GM23338 (cell line): ENCODE measurements around the gene IQGAP2. TPM values are rescaled to one million over a fixed set of nuclear protein-coding genes. Genes with fewer than 3 reads are reported as not detected.

Experiments
- ATAC-seq: fragments of 200-7000 bp; cut with Tn5 transposase; 3 replicates; pipeline ENCODE4 v1.9.1; 2020
- DNase-seq: peaks from one replicate; pipeline ENCODE4 v3.0.0-alpha.2; 2015; ENCODE audit warnings: low spot score
- H2AFZ ChIP-seq: fragments of 200-600 bp; sonication (generic); 2 replicates; pipeline ENCODE4 v1.8.0; 2016; ENCODE audit warnings: antibody characterized with exemption, mild to moderate bottlenecking, moderate library complexity
- H3F3A ChIP-seq: fragments of 200-600 bp; sonication (generic); replicated peaks from 2 replicates; pipeline ENCODE4 v1.8.0; 2017; ENCODE audit warnings: antibody characterized with exemption, mixed run types, low read depth
- H3K27ac ChIP-seq: fragments of 200-600 bp; sonication (generic); 2 replicates; pipeline ENCODE4 v1.6.1; 2016; ENCODE audit warnings: low read depth
- H3K27me3 ChIP-seq: fragments of 200-600 bp; sonication (generic); 2 replicates; pipeline ENCODE4 v1.8.0; 2016; ENCODE audit warnings: mild to moderate bottlenecking, mixed run types, moderate library complexity; ENCODE audit not compliant: insufficient read depth
- H3K36me3 ChIP-seq: fragments of 200-600 bp; sonication (generic); 2 replicates; pipeline ENCODE4 v1.8.0; 2016; ENCODE audit warnings: mild to moderate bottlenecking; ENCODE audit not compliant: insufficient read depth
- H3K4me1 ChIP-seq: fragments of 200-600 bp; sonication (generic); 2 replicates; pipeline ENCODE4 v1.8.0; 2016; ENCODE audit warnings: mild to moderate bottlenecking, moderate library complexity; ENCODE audit not compliant: insufficient read depth
- H3K4me2 ChIP-seq: fragments of 200-600 bp; sonication (generic); 2 replicates; pipeline ENCODE4 v1.7.1; 2017; ENCODE audit warnings: mixed run types
- H3K4me3 ChIP-seq: fragments of 200-600 bp; sonication (generic); 2 replicates; pipeline ENCODE4 v1.6.1; 2016; ENCODE audit warnings: mixed run types
- H3K79me2 ChIP-seq: fragments of 200-600 bp; sonication (generic); replicated peaks from 2 replicates; pipeline ENCODE4 v1.8.0; 2017; ENCODE audit warnings: mild to moderate bottlenecking; ENCODE audit not compliant: insufficient read depth
- H3K9me2 ChIP-seq: fragments of 200-600 bp; sonication (generic); 2 replicates; pipeline ENCODE4 v1.8.0; 2017; ENCODE audit not compliant: insufficient read depth
- H4K20me1 ChIP-seq: fragments of 200-600 bp; sonication (generic); replicated peaks from 2 replicates; pipeline ENCODE4 v1.8.0; 2017; ENCODE audit warnings: mild to moderate bottlenecking; ENCODE audit not compliant: insufficient read depth
- H3K27ac Mint-ChIP-seq: 2 replicates; pipeline ENCODE4 v1.8.0; 2020; ENCODE audit warnings: inconsistent platforms, mild to moderate bottlenecking, moderate library complexity, mixed read lengths
- H3K27me3 Mint-ChIP-seq: 3 replicates; pipeline ENCODE4 v1.8.0; 2022; ENCODE audit warnings: low read depth, mild to moderate bottlenecking, moderate library complexity, mixed read lengths, inconsistent platforms; ENCODE audit not compliant: insufficient read depth, poor library complexity
- H3K36me3 Mint-ChIP-seq: 3 replicates; pipeline ENCODE4 v1.8.0; 2021; ENCODE audit warnings: low read depth, mild to moderate bottlenecking, inconsistent platforms, moderate library complexity, mixed read lengths
- H3K4me1 Mint-ChIP-seq: 3 replicates; pipeline ENCODE4 v1.8.0; 2020; ENCODE audit warnings: mild to moderate bottlenecking, inconsistent platforms, mixed read lengths
- H3K4me3 Mint-ChIP-seq: 3 replicates; pipeline ENCODE4 v1.8.0; 2021; ENCODE audit warnings: moderate library complexity, mild to moderate bottlenecking, inconsistent platforms, mixed read lengths
- H3K9me3 Mint-ChIP-seq: 3 replicates; pipeline ENCODE4 v1.8.0; 2020; ENCODE audit warnings: moderate library complexity, mild to moderate bottlenecking, inconsistent platforms, mixed read lengths
- EZH2phosphoT487 ChIP-seq: fragments of 200-600 bp; sonication (generic); IDR thresholded peaks from one replicate; pipeline ENCODE4 v1.8.1; 2018; ENCODE audit warnings: antibody characterized with exemption; ENCODE audit not compliant: unreplicated experiment
- JUNB ChIP-seq: IDR thresholded peaks from one replicate; pipeline ENCODE4 v1.6.1; 2016; ENCODE audit warnings: antibody characterized with exemption; ENCODE audit not compliant: unreplicated experiment
- STAT1 ChIP-seq: IDR thresholded peaks from one replicate; pipeline ENCODE4 v1.6.1; 2016; ENCODE audit warnings: antibody characterized with exemption; ENCODE audit not compliant: unreplicated experiment
- ZNF114 ChIP-seq: fragments of 250-450 bp; sonication (Bioruptor Pico); IDR thresholded peaks from 2 replicates; pipeline ENCODE4 v1.5.0; 2020; ENCODE audit warnings: mild to moderate bottlenecking, moderate library complexity
- polyA plus RNA-seq: library from polyadenylated mRNA; unstranded; fragments of >200 nt; fragmentation: Nextera tagmentation; extraction: Ambion mirVana; gene quantifications from 2 replicates; pipeline ENCODE4 v1.2.1, GENCODE V29; 2016
- total RNA-seq: library from RNA; depleted of rRNA; stranded (reverse); fragments of >200 nt; shearing (Covaris generic); gene quantifications from 2 replicates; pipeline ENCODE4 v1.2.3, GENCODE V29; 2014
- TF ChIP-seq, protein P1 (sequence below): fragments of 250-450 bp; sonication (Bioruptor Pico); IDR thresholded peaks from 2 replicates; pipeline ENCODE4 v1.5.0; 2020; ENCODE audit warnings: mild to moderate bottlenecking, moderate library complexity
- TF ChIP-seq, protein P2 (sequence below), 2 experiments: fragments of 200-600 bp in 1 of 2; sonication (generic) in 1 of 2; conservative IDR thresholded peaks; 2 replicates each; pipeline versions ENCODE4 v1.5.1 to v1.6.1; 2016 to 2017; ENCODE audit warnings: antibody characterized with exemption in 2 of 2, low read depth in 2 of 2, mild to moderate bottlenecking in 2 of 2, moderate library complexity in 1 of 2

Gene IQGAP2
- total and polyA plus RNA-seq, 2 experiments from 2014 or later = 60.0 to 86.5 TPM

DNA sequence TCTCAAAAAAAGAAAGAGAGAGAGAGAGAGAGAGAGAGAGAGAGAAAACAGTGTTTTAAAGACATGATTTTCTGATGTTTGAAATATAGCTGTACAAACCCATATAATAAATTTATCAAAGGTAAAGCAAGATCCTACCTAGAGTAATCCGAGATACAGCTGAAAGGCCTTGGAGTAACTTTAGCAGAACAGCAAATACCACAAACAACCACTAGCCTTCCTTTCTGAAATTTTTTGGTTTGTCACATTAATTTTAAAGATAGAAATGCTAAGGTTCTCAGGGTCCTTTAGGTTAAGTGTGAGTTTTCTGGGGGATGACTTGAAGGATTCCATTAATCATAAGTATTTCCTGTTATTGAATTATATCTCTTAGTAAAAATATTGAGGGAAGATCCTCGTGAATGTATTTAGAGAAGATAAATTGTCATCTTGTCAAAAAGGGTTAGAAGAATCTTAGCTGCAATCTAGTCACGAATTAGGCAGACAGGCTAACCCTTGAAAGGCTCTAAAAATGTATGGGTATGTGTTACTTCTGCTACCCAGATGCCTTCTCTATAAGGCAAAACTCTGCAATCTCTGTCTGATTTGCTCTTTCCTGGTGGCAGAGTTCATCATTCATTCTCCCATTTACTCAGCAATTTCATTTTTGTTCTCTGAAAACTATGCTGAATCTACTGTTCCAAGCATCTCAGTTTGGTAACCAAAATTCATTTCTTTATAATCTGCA, 192.8 kb downstream of the IQGAP2 start:
- no peak overlapping the region for H3K4me3 ChIP-seq
- no peak overlapping the region for H3K27ac Mint-ChIP-seq

More for the DNA sequence above, 192.8 kb downstream of the IQGAP2 start:
- Histone ChIP-seq H3K4me1 (no peaks in the 10 kb centered on the region; the same call in 1 of the 2 replicates), H3K27ac (no peak overlapping the region), H2AFZ (no peak overlapping the region), H3K27me3 (no peaks in the 10 kb centered on the region), H3K4me2 (no peak overlapping the region), H4K20me1 (no peaks in the 10 kb centered on the region; the same call in 1 of the 2 replicates), H3K79me2 (no peaks in the 10 kb centered on the region), H3K36me3 (no peaks in the 10 kb centered on the region), H3K9me2 (no peaks in the 10 kb centered on the region), H3F3A (no peaks in the 10 kb centered on the region)
- TF ChIP-seq ZNF114 (CRISPR knock-in tag) = no peak
- TF ChIP-seq JUNB = no peak
- TF ChIP-seq, protein P1, sequence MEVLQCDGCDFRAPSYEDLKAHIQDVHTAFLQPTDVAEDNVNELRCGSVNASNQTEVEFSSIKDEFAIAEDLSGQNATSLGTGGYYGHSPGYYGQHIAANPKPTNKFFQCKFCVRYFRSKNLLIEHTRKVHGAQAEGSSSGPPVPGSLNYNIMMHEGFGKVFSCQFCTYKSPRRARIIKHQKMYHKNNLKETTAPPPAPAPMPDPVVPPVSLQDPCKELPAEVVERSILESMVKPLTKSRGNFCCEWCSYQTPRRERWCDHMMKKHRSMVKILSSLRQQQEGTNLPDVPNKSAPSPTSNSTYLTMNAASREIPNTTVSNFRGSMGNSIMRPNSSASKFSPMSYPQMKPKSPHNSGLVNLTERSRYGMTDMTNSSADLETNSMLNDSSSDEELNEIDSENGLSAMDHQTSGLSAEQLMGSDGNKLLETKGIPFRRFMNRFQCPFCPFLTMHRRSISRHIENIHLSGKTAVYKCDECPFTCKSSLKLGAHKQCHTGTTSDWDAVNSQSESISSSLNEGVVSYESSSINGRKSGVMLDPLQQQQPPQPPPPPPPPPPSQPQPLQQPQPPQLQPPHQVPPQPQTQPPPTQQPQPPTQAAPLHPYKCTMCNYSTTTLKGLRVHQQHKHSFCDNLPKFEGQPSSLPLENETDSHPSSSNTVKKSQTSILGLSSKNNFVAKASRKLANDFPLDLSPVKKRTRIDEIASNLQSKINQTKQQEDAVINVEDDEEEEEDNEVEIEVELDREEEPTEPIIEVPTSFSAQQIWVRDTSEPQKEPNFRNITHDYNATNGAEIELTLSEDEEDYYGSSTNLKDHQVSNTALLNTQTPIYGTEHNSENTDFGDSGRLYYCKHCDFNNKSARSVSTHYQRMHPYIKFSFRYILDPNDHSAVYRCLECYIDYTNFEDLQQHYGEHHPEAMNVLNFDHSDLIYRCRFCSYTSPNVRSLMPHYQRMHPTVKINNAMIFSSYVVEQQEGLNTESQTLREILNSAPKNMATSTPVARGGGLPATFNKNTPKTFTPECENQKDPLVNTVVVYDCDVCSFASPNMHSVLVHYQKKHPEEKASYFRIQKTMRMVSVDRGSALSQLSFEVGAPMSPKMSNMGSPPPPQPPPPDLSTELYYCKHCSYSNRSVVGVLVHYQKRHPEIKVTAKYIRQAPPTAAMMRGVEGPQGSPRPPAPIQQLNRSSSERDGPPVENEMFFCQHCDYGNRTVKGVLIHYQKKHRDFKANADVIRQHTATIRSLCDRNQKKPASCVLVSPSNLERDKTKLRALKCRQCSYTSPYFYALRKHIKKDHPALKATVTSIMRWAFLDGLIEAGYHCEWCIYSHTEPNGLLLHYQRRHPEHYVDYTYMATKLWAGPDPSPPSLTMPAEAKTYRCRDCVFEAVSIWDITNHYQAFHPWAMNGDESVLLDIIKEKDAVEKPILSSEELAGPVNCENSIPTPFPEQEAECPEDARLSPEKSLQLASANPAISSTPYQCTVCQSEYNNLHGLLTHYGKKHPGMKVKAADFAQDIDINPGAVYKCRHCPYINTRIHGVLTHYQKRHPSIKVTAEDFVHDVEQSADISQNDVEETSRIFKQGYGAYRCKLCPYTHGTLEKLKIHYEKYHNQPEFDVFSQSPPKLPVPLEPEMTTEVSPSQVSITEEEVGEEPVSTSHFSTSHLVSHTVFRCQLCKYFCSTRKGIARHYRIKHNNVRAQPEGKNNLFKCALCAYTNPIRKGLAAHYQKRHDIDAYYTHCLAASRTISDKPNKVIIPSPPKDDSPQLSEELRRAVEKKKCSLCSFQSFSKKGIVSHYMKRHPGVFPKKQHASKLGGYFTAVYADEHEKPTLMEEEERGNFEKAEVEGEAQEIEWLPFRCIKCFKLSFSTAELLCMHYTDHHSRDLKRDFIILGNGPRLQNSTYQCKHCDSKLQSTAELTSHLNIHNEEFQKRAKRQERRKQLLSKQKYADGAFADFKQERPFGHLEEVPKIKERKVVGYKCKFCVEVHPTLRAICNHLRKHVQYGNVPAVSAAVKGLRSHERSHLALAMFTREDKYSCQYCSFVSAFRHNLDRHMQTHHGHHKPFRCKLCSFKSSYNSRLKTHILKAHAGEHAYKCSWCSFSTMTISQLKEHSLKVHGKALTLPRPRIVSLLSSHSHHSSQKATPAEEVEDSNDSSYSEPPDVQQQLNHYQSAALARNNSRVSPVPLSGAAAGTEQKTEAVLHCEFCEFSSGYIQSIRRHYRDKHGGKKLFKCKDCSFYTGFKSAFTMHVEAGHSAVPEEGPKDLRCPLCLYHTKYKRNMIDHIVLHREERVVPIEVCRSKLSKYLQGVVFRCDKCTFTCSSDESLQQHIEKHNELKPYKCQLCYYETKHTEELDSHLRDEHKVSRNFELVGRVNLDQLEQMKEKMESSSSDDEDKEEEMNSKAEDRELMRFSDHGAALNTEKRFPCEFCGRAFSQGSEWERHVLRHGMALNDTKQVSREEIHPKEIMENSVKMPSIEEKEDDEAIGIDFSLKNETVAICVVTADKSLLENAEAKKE (CRISPR knock-in tag) = no peak
- no peak for TF ChIP-seq EZH2phosphoT487
- TF ChIP-seq, protein P2, sequence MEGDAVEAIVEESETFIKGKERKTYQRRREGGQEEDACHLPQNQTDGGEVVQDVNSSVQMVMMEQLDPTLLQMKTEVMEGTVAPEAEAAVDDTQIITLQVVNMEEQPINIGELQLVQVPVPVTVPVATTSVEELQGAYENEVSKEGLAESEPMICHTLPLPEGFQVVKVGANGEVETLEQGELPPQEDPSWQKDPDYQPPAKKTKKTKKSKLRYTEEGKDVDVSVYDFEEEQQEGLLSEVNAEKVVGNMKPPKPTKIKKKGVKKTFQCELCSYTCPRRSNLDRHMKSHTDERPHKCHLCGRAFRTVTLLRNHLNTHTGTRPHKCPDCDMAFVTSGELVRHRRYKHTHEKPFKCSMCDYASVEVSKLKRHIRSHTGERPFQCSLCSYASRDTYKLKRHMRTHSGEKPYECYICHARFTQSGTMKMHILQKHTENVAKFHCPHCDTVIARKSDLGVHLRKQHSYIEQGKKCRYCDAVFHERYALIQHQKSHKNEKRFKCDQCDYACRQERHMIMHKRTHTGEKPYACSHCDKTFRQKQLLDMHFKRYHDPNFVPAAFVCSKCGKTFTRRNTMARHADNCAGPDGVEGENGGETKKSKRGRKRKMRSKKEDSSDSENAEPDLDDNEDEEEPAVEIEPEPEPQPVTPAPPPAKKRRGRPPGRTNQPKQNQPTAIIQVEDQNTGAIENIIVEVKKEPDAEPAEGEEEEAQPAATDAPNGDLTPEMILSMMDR (conservative IDR thresholded peaks at IDR 0.05; ENCODE audit: low read depth in 2 of 2) = no peak
- TF ChIP-seq STAT1 = no peak
- H3K27me3 Mint-ChIP-seq = no peaks in the 10 kb centered on the region
- H3K9me3 Mint-ChIP-seq = no peaks in the 10 kb centered on the region
- H3K4me1 Mint-ChIP-seq = no peaks in the 10 kb centered on the region; the same call in 2 of the 3 replicates
- no peak overlapping the region for H3K4me3 Mint-ChIP-seq
- ATAC-seq = no peak
- no peak for DNase-seq
- no peaks in the 10 kb centered on the region; the same call in 1 of the 3 replicates for H3K36me3 Mint-ChIP-seq
